Type B pancreatic cell (in vitro differentiated cells): ENCODE results near the gene RDH14. TPM values are rescaled to one million over a fixed set of nuclear protein-coding genes. Genes with fewer than 3 reads are reported as not detected.

Experiments
- DNase-seq: peaks from one replicate; pipeline ENCODE4 v3.0.0; 2021; ENCODE audit warnings: mixed read lengths; ENCODE audit not compliant: unreplicated experiment; ENCODE audit errors: extremely low spot score
- H3K27ac Mint-ChIP-seq: 2 replicates; pipeline ENCODE4 v1.8.0; 2021; ENCODE audit warnings: mild to moderate bottlenecking, mixed read lengths
- H3K27me3 Mint-ChIP-seq: 2 replicates; pipeline ENCODE4 v1.8.0; 2021; ENCODE audit warnings: mixed read lengths
- H3K36me3 Mint-ChIP-seq: 2 replicates; pipeline ENCODE4 v1.8.0; 2021; ENCODE audit warnings: mixed read lengths
- H3K4me1 Mint-ChIP-seq: one replicate; pipeline ENCODE4 v1.8.0; 2021; ENCODE audit warnings: mixed read lengths; ENCODE audit not compliant: unreplicated experiment
- H3K4me3 Mint-ChIP-seq: 2 replicates; pipeline ENCODE4 v1.8.0; 2021; ENCODE audit warnings: mild to moderate bottlenecking, mixed read lengths
- H3K9me3 Mint-ChIP-seq: 2 replicates; pipeline ENCODE4 v1.8.0; 2021; ENCODE audit warnings: mixed read lengths
- total RNA-seq: library from RNA; stranded (reverse); gene quantifications from 2 replicates; pipeline ENCODE4 v1.2.1, GENCODE V29; 2021; ENCODE audit warnings: low replicate concordance
- TF ChIP-seq, protein P1 (sequence below): fragments of 200-600 bp; sonication (generic); conservative IDR thresholded peaks from 2 replicates; pipeline ENCODE4 v1.5.0; 2021; ENCODE audit warnings: antibody characterized with exemption, mild to moderate bottlenecking

RDH14 gene
- total RNA-seq, 1 donor from 2014 or later, result 25.5 TPM

GRCh38 chr2:18596993-18597392 lies 36.5 kb upstream of the RDH14 start:
- no peak overlapping the region for H3K4me3 Mint-ChIP-seq
- no peak overlapping the region for H3K27ac Mint-ChIP-seq
- H3K9me3 Mint-ChIP-seq, result no peaks in the 10 kb centered on the region

GRCh38 chr2:18593496-18593895 lies 33.0 kb upstream of the RDH14 start:
- Mint-ChIP-seq H3K27me3 (no peaks in the 10 kb centered on the region), H3K4me1 (no peaks in the 10 kb centered on the region)
- TF ChIP-seq, protein P1, sequence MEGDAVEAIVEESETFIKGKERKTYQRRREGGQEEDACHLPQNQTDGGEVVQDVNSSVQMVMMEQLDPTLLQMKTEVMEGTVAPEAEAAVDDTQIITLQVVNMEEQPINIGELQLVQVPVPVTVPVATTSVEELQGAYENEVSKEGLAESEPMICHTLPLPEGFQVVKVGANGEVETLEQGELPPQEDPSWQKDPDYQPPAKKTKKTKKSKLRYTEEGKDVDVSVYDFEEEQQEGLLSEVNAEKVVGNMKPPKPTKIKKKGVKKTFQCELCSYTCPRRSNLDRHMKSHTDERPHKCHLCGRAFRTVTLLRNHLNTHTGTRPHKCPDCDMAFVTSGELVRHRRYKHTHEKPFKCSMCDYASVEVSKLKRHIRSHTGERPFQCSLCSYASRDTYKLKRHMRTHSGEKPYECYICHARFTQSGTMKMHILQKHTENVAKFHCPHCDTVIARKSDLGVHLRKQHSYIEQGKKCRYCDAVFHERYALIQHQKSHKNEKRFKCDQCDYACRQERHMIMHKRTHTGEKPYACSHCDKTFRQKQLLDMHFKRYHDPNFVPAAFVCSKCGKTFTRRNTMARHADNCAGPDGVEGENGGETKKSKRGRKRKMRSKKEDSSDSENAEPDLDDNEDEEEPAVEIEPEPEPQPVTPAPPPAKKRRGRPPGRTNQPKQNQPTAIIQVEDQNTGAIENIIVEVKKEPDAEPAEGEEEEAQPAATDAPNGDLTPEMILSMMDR, result no peak

More at GRCh38 chr2:18596993-18597392, 36.5 kb upstream of the RDH14 start:
- Mint-ChIP-seq H3K4me1 (no peaks in the 10 kb centered on the region), H3K27me3 (no peaks in the 10 kb centered on the region), H3K36me3 (no peaks in the 10 kb centered on the region)
- DNase-seq, result no peak
- TF ChIP-seq, protein P1, result no peak

DNA sequence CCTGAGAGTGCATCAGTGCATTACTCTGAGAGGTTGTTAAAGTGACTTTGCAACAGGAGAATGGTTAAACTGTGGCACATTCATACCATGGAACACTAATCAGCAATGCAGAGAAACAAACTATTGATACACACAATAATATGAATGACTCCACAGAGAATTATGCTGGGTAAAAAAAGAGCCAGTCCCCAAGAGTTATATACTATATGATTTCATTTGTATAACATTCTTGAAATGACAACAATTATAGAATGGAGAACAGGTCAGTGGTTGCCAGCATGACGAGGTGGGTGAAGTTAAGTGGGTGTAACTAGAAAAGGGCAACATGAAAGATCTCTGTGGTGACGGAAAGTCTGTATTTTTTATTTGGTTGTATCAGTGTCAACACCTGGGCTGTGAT lies 31.9 kb upstream of the RDH14 start:
- Mint-ChIP-seq H3K27me3 (no peaks in the 10 kb centered on the region), H3K36me3 (no peaks in the 10 kb centered on the region), H3K4me3 (no peak overlapping the region), H3K27ac (no peak overlapping the region), H3K4me1 (no peaks in the 10 kb centered on the region), H3K9me3 (no peaks in the 10 kb centered on the region)
- DNase-seq, result no peak
- TF ChIP-seq, protein P1, result no peak

More at GRCh38 chr2:18593496-18593895, 33.0 kb upstream of the RDH14 start:
- Mint-ChIP-seq H3K4me3 (no peak overlapping the region), H3K27ac (no peak overlapping the region), H3K36me3 (no peaks in the 10 kb centered on the region), H3K9me3 (no peaks in the 10 kb centered on the region)
- DNase-seq, result no peak

- no peak for DNase-seq
Measured at GRCh38 chr2:18589354-18589753, 28.9 kb upstream of the RDH14 start, which contains the start of gene NT5C1B. Gene NT5C1B, minus strand, starts transcription at chr2:18589569. Its CDS starts 101 bp downstream, at chr2:18589468.

DNA sequence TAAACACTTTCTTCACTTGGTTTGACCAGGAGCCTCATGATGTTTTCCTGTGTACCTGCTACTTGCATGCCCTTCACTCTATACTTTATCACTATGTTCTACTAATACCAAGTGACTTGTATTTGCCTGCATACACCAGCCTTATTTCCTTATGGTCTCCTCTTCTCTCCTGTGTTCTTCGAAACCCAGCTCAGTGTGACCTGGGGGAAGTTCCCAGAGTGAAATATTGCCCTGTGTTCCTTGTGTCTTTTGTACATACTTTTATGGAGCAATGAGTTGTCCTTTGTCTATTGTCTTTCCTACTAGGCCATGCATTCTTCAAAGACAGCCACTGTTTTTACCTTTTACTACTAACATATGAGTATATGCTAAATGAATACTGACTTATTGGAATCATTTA lies 28.3 kb upstream of the RDH14 start:
- Mint-ChIP-seq H3K4me3 (no peak overlapping the region), H3K27ac (no peak overlapping the region), H3K9me3 (no peaks in the 10 kb centered on the region), H3K27me3 (no peaks in the 10 kb centered on the region), H3K36me3 (peaks cover 5% of the 10 kb centered on the region), H3K4me1 (no peaks in the 10 kb centered on the region)
- no peak for DNase-seq
- TF ChIP-seq, protein P1, result no peak

More at GRCh38 chr2:18589354-18589753, 28.9 kb upstream of the RDH14 start, which contains the start of gene NT5C1B:
- H3K27me3 Mint-ChIP-seq, result no peaks in the 10 kb centered on the region
- no peak within 1 kb of the TSS for H3K27ac Mint-ChIP-seq
- H3K36me3 Mint-ChIP-seq, result peaks cover 5% of the 10 kb centered on the region
- TF ChIP-seq, protein P1, result no peak
- H3K4me1 Mint-ChIP-seq, result no peaks in the 10 kb centered on the region
- H3K4me3 Mint-ChIP-seq, result no peak within 1 kb of the TSS
- no peaks in the 10 kb centered on the region for H3K9me3 Mint-ChIP-seq

- H3K36me3 Mint-ChIP-seq, result peaks cover 5% of the 10 kb centered on the region
- H3K4me3 Mint-ChIP-seq, result no peak overlapping the region
- TF ChIP-seq, protein P1, result no peak
- peaks cover 5% of the 10 kb centered on the region for H3K9me3 Mint-ChIP-seq
- H3K27me3 Mint-ChIP-seq, result no peaks in the 10 kb centered on the region
- H3K4me1 Mint-ChIP-seq, result no peaks in the 10 kb centered on the region
- DNase-seq, result no peak
- no peak overlapping the region for H3K27ac Mint-ChIP-seq
Measured at GRCh38 chr2:18588049-18588448, 27.6 kb upstream of the RDH14 start.
